Muscle of leg (tissue), 11 donors: ENCODE data around the gene RPL22L1. TPM values are rescaled to one million over a fixed set of nuclear protein-coding genes. Genes with fewer than 3 reads are reported as not detected.
"Not testable (repeated sequence)": the region's sequence is repeated elsewhere in the genome, so short reads cannot be mapped to it uniquely, and the experiment has no call there.

ENCODE experiments used
- DNase-seq: peaks from one replicate; pipeline ENCODE4 v3.0.0; 2013
- H3K27ac ChIP-seq: one replicate; pipeline ENCODE4 v1.5.1; 2013; ENCODE audit warnings: mild to moderate bottlenecking, low read length, control low read depth
- H3K27me3 ChIP-seq: one replicate; pipeline ENCODE4 v1.6.1; 2013; ENCODE audit warnings: low read length; ENCODE audit not compliant: control insufficient read depth, insufficient read depth
- H3K36me3 ChIP-seq: one replicate; pipeline ENCODE4 v1.6.1; 2013; ENCODE audit warnings: low read length; ENCODE audit not compliant: control insufficient read depth, insufficient read depth
- H3K4me1 ChIP-seq: one replicate; pipeline ENCODE4 v1.6.1; 2013; ENCODE audit warnings: low read length; ENCODE audit not compliant: control insufficient read depth, insufficient read depth
- H3K4me3 ChIP-seq: one replicate; pipeline ENCODE4 v1.5.1; 2013; ENCODE audit warnings: low read length, control low read depth
- H3K9me3 ChIP-seq: replicated peaks from 2 replicates; pipeline ENCODE4 v1.6.1; 2013; ENCODE audit warnings: low read depth, low read length; ENCODE audit not compliant: control insufficient read depth
- WGBS: methylation state at CpG from one replicate; pipeline ENCODE4 v1.1.5; 2013; ENCODE audit warnings: missing lambda C conversion rate; ENCODE audit not compliant: insufficient coverage; 5-methylcytosine and 5-hydroxymethylcytosine counted together
- polyA plus RNA-seq, 8 donors: library from polyadenylated mRNA; unstranded; fragments of 120-200 nt; gene quantifications; one replicate each; pipeline versions ENCODE4 v1.2.1 to v1.2.3, GENCODE V29; 2013; ENCODE audit warnings: inconsistent platforms in 1 of 8, low replicate concordance in 1 of 8; ENCODE audit not compliant: insufficient read length in 8 of 8, insufficient read depth in 1 of 8
- total RNA-seq: library from RNA; stranded (reverse); fragments of 120-200 nt; gene quantifications from one replicate; pipeline ENCODE4 v1.2.4, GENCODE V29; 2013

Gene RPL22L1
- total and polyA plus RNA-seq, 9 donors = 51.2 to 99.0 (median 60.8) TPM

DNA sequence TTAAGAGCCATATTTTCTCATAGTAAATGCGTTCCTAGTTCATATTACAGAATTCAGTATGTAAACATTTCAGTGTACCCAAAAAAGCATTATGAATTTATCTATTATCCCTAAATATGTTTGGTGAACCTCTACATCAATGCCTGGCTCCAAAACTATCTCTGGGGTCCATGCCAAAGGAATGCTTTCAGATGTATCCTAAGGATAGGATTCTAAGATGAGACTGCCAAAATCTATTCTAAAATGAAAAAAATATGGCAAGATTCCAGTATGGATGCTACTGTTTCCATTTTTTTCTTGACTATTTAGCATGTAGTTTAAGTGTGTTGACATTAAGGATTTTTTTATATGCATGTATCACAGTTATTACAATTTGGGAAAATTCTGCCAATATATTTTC, 19.6 kb upstream of the RPL22L1 start:
- Histone ChIP-seq H3K27me3 (no peaks in the 10 kb centered on the region), H3K9me3 (no peaks in the 10 kb centered on the region), H3K27ac (no peak overlapping the region), H3K4me1 (no peaks in the 10 kb centered on the region), H3K4me3 (no peak overlapping the region), H3K36me3 (no peaks in the 10 kb centered on the region)
- no CpG with 5 or more reads among the region's 1 CpG for WGBS
- peak; percentile 73 for DNase-seq

DNA sequence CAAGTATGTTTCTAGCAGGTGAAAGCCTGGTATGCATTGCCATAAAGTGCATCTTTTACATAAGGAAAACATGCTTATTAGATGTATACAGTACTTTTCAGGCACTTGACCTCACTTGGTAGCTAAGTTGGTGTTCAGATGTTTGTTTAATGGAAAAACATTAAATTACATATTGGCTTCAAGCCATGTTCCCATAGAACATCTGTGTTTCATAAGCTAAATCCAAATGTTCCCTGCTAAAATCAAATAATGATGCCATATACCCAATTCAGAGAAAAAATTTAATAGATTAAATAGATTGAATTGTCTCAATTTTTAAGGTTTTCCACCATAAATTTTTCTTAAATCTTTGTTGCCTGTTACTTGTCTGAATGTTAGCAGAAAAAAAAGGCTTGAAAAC, 19.1 kb upstream of the RPL22L1 start:
- no peaks in the 10 kb centered on the region for H3K4me1 ChIP-seq
- no peak overlapping the region for H3K27ac ChIP-seq
- no peaks in the 10 kb centered on the region for H3K9me3 ChIP-seq
- no peaks in the 10 kb centered on the region for H3K36me3 ChIP-seq
- peak; percentile 51 for DNase-seq
- no peak overlapping the region for H3K4me3 ChIP-seq
- H3K27me3 ChIP-seq = no peaks in the 10 kb centered on the region

DNA sequence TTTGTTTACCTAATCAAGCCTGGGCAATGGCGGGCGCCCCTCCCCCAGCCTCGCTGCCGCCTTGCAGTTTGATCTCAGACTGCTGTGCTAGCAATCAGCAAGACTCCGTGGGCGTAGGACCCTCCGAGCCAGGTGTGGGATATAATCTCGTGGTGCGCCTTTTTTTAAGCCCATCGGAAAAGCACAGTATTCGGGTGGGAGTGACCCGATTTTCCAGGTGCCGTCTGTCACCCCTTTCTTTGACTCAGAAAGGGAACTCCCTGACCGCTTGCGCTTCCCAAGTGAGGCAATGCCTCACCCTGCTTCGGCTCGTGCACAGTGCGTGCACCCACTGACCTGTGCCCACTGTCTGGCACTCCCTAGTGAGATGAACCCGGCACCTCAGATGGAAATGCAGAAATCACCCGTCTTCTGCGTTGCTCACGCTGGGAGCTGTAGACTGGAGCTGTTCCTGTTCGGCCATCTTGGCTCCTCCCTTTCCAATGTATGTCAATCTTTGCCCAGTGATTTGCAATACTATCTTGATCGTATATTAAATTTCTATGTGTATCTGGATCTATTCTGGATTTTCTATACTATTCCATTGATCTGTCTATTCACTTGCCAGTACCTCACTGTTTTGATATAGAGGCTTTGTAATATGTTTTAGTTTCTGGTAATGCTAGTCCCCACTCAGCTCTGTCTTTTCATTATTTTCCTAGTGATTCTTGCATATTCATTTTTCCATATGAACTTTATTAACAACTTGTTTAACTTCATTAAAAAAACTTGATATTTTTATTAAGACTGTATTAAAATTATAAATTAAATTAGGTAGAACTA, 14.3 kb upstream of the RPL22L1 start:
- not testable (repeated sequence) for H3K27ac ChIP-seq, H3K27me3 ChIP-seq, H3K4me3 ChIP-seq, H3K9me3 ChIP-seq, H3K36me3 ChIP-seq, DNase-seq, H3K4me1 ChIP-seq
- WGBS = 90% methylated on average over 9 of the region's 24 CpGs

DNA sequence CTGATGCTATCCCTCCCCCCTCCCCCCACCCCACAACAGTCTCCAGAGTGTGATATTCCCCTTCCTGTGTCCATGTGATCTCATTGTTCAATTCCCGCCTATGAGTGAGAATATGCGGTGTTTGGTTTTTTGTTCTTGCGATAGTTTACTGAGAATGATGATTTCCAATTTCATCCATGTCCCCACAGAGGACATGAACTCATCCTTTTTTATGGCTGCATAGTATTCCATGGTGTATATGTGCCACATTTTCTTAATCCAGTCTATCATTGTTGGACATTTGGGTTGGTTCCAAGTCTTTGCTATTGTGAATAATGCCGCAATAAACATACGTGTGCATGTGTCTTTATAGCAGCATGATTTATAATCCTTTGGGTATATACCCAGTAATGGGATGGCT, 8.7 kb upstream of the RPL22L1 start:
- H3K36me3 ChIP-seq, H3K4me1 ChIP-seq, DNase-seq, H3K27ac ChIP-seq, H3K4me3 ChIP-seq, H3K9me3 ChIP-seq, H3K27me3 ChIP-seq: not testable (repeated sequence)
- WGBS = no CpG with 5 or more reads among the region's 5 CpGs

DNA sequence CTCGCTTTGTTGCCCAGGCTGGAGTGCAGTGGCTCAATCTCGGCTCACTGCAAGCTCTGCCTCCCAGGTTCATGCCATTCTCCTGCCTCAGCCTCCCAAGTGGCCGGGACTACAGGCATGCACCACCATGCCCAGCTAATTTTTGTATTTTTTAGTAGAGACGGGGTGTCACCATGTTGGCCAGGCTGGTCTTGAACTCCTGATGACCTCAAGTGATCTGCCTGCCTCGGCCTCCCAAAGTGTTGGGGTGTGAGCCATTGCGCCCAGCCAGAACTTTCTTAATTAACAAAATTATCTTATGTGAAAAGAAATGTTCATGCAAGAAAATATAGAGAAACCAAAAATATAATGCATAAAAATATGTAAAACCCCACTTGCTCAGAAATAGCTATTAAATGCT, 7.3 kb upstream of the RPL22L1 start:
- not testable (repeated sequence) for H3K27me3 ChIP-seq, H3K4me1 ChIP-seq, H3K9me3 ChIP-seq, H3K4me3 ChIP-seq, DNase-seq, H3K36me3 ChIP-seq, H3K27ac ChIP-seq
- WGBS = no CpG with 5 or more reads among the region's 6 CpGs

DNA sequence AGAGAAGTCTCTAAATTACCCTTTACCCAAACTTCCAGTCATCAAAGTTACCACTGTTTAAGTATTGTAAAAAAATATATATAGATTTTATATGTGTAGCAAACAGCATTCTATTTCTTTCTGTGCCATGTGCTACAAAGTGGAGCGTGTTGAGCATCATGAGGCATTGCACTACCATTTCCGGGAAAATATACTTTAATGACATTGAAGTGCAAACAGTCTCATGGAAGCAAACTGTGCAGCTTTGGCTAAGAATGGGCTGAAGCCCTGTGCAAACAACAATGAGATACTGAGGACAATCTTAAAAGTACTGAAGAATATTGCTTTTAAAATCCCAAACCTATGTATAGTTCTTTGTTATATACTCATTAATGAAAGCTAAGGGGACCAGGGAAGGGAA, 6.5 kb upstream of the RPL22L1 start:
- no peak for DNase-seq
- Histone ChIP-seq H3K27ac (no peak overlapping the region), H3K27me3 (no peaks in the 10 kb centered on the region), H3K4me3 (no peak overlapping the region), H3K4me1 (no peaks in the 10 kb centered on the region), H3K36me3 (no peaks in the 10 kb centered on the region), H3K9me3 (no peaks in the 10 kb centered on the region)
- WGBS = 94% methylated on average over 2 of the region's 2 CpGs

DNA sequence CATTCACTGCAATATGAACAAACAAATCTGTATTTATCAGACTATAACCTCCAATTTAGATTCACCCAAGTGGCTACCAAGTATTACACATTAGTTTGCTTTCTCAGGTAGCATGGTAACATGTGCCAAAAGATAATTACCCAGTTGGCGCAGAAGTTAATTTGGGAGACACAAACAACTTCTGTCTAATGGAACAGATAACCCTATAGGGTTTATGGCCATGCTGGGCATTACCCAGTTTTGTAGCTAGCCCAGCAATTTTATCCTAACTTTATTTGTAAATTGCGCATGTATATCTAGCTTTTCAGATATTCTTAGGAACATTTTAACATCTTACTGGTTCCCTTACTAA, 780 bp downstream of the RPL22L1 start:
- Histone ChIP-seq H3K36me3 (peaks cover 15% of the 10 kb centered on the region), H3K27me3 (no peaks in the 10 kb centered on the region), H3K4me3 (peak overlapping the region; percentile 94), H3K9me3 (no peaks in the 10 kb centered on the region), H3K27ac (peak overlapping the region; percentile 96), H3K4me1 (peaks cover 9% of the 10 kb centered on the region)
- no CpG with 5 or more reads among the region's 2 CpGs for WGBS
- peak; percentile 30 for DNase-seq

DNA sequence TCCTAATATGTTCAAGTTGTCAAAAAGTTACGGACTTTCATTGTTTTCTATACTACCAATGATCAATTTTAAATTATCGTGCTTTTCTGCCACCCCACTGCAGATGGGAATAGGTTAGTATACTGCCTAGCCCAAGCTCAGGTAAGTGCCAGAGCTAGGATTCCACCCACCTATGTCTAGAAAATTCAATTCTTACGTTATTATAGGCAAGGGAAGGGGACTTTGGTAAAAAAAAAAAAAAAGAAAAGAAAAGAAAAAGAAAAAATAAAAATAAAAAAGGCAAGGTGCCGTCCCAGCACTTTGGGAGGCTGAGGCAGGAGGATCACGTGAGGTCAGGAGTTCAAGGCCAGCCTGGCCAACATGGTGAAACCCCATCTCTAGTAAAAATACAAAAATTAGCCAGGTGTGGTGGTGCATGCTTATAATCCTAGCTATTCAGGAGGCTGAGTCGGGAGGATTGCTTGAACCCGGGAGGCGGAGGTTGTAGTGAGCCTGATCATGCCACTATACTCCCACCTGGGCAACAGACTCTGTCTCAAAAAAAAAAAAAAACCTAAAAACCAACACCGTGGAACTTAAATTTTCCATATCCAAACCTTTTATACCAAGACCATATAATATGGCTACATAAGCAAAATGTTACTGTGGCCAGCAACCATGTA, 1.3 kb downstream of the RPL22L1 start:
- Histone ChIP-seq H3K27ac (peak overlapping the region; percentile 96), H3K27me3 (no peaks in the 10 kb centered on the region), H3K9me3 (no peaks in the 10 kb centered on the region), H3K4me1 (peaks cover 9% of the 10 kb centered on the region), H3K36me3 (peaks cover 15% of the 10 kb centered on the region), H3K4me3 (peak overlapping the region; percentile 94)
- WGBS = 60% methylated on average over 1 of the region's 9 CpGs
- DNase-seq = no peak

DNA sequence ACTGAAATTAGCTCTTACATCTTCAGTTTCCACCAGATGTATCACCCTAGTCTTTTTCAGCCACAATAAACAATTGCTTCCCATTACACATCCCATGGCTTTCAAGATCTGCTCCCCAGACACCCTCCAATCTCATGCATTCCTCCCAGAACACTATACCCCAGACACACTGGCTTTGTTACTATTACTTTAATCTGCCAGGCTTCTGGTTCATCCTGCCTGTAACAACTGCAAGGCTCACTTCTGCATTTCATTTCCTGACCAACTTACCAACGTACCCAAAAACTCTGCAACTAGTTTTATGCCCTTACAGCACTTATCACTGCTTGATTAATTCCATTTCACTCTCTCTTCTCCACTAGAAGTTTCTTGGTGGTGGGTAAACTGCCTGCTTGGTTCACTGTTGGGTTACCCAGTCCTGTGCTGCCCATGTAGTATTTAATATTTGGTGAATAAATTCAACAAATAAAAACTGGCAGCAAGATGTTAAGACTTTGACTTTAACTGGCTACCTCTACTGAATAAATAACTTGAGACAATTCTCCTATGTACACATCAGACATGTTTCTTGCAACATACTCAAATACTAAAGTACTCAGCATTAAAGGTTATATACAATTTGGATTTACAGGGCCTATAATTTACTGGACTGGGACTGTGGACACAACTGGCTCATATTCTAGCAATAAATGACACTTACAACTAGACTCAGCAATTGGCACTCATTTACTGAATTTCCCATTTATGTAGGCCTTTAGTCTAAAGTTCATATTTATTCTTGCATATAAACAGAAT, 2.7 kb downstream of the RPL22L1 start:
- Histone ChIP-seq H3K27ac (no peak overlapping the region), H3K36me3 (peaks cover 15% of the 10 kb centered on the region), H3K4me1 (peaks cover 9% of the 10 kb centered on the region), H3K27me3 (no peaks in the 10 kb centered on the region), H3K4me3 (no peak overlapping the region), H3K9me3 (no peaks in the 10 kb centered on the region)
- no CpG with 5 or more reads among the region's 1 CpG for WGBS
- DNase-seq = peak; percentile 13

DNA sequence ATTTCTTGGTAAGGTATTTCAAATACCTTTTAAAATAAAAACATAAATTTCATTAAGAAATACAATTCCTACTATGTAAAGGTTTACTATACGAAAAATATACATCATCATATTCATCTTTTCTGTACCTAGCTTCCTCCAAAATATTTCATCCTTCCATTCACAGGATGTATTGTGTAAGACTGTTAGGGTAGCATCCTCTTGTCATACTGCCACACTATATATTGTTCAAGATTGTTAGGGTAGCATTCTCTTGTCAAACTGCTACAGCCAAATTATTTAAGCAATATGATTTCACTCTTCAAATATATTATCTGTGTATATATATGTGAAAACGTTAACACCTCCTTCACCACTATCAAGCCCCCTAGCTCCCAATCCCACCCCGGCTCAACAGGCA, 3.5 kb downstream of the RPL22L1 start:
- H3K4me3 ChIP-seq = no peak overlapping the region
- DNase-seq = no peak

More for the DNA sequence above, 3.5 kb downstream of the RPL22L1 start:
- Histone ChIP-seq H3K27me3 (no peaks in the 10 kb centered on the region), H3K27ac (no peak overlapping the region), H3K36me3 (peaks cover 15% of the 10 kb centered on the region), H3K4me1 (peaks cover 9% of the 10 kb centered on the region), H3K9me3 (no peaks in the 10 kb centered on the region)
- no CpG with 5 or more reads among the region's 3 CpGs for WGBS
